ENCODE results near the gene ALDH1L2. TPM values are rescaled to one million over a fixed set of nuclear protein-coding genes. Genes with fewer than 3 reads are reported as not detected.

Gene ALDH1L2
- total RNA-seq, 1 experiment from 2014 or later, result 2.2 TPM

- no peak for TF ChIP-seq CTCF (conservative IDR thresholded peaks at IDR 0.05)
- no peak for TF ChIP-seq EZH2 (IDR thresholded peaks at IDR 0.05; ENCODE audit: low read depth)
- ChIA-PET POLR2A (ENCODE audit: unreplicated experiment) (no interaction called here), CTCF (interaction anchor here (0.6 kb wide), 1 partner anchor 16 kb away, joined by 12 read pairs; no protein-coding TSS in a partner anchor)
- intact Hi-C loops (cut with micrococcal nuclease; ENCODE audit: unreplicated experiment), result no loop called here
- no peak overlapping the region for H2AFZ ChIP-seq
- H3K27me3 ChIP-seq (ENCODE audit: insufficient read depth, low read depth), result no peaks in the 10 kb centered on the region
- H3K9me2 ChIP-seq (ENCODE audit: insufficient read depth), result no peaks in the 10 kb centered on the region
- H3K79me2 ChIP-seq (ENCODE audit: low read depth), result no peaks in the 10 kb centered on the region
- no peaks in the 10 kb centered on the region for H4K20me1 ChIP-seq (ENCODE audit: insufficient read depth)
- no peak overlapping the region for H3K27ac ChIP-seq
- no peaks in the 10 kb centered on the region for H3F3A ChIP-seq (ENCODE audit: insufficient read depth, low read depth)
- H3K36me3 ChIP-seq (ENCODE audit: low read depth), result no peaks in the 10 kb centered on the region
- H3K4me2 ChIP-seq, result no peak overlapping the region
- H3K4me3 ChIP-seq, result no peak overlapping the region
- no peaks in the 10 kb centered on the region for H3K9me3 ChIP-seq (ENCODE audit: insufficient read depth, low read depth)
- DNase-seq, result no peak
- no peaks in the 10 kb centered on the region for H3K4me1 ChIP-seq (replicated peaks; ENCODE audit: insufficient read depth)
- BruUV-seq (replicated peaks), result no TSS peak
Measured at GRCh38 chr12:105076913-105077312, 7.3 kb downstream of the ALDH1L2 start.

GRCh38 chr12:105076098-105076497, 8.2 kb downstream of the ALDH1L2 start:
- Histone ChIP-seq H3K4me1 (replicated peaks; ENCODE audit: insufficient read depth) (no peaks in the 10 kb centered on the region), H3K36me3 (ENCODE audit: low read depth) (no peaks in the 10 kb centered on the region), H3K4me2 (no peak overlapping the region), H3K27ac (no peak overlapping the region), H3K4me3 (no peak overlapping the region), H3F3A (ENCODE audit: insufficient read depth, low read depth) (no peaks in the 10 kb centered on the region), H3K9me2 (ENCODE audit: insufficient read depth) (no peaks in the 10 kb centered on the region), H3K79me2 (ENCODE audit: low read depth) (no peaks in the 10 kb centered on the region), H4K20me1 (ENCODE audit: insufficient read depth) (no peaks in the 10 kb centered on the region), H3K27me3 (ENCODE audit: insufficient read depth, low read depth) (no peaks in the 10 kb centered on the region), H3K9me3 (ENCODE audit: insufficient read depth, low read depth) (no peaks in the 10 kb centered on the region), H2AFZ (no peak overlapping the region)
- ChIA-PET POLR2A (ENCODE audit: unreplicated experiment) (no interaction called here), CTCF (no interaction called here)
- intact Hi-C loops (cut with micrococcal nuclease; ENCODE audit: unreplicated experiment), result no loop called here
- no TSS peak for BruUV-seq (replicated peaks)
- TF ChIP-seq CTCF (conservative IDR thresholded peaks at IDR 0.05) (no peak), EZH2 (IDR thresholded peaks at IDR 0.05; ENCODE audit: low read depth) (no peak)
- no peak for DNase-seq

- H3K4me3 ChIP-seq, result no peak overlapping the region
- no TSS peak for BruUV-seq (replicated peaks)
- no peaks in the 10 kb centered on the region for H3K79me2 ChIP-seq (ENCODE audit: low read depth)
- intact Hi-C loops (cut with micrococcal nuclease; ENCODE audit: unreplicated experiment), result no loop called here
- no peaks in the 10 kb centered on the region for H3K27me3 ChIP-seq (ENCODE audit: insufficient read depth, low read depth)
- CTCF ChIA-PET, result no interaction called here
- H4K20me1 ChIP-seq (ENCODE audit: insufficient read depth), result no peaks in the 10 kb centered on the region
- no peaks in the 10 kb centered on the region for H3K36me3 ChIP-seq (ENCODE audit: low read depth)
- H2AFZ ChIP-seq, result no peak overlapping the region
- DNase-seq, result no peak
- no peaks in the 10 kb centered on the region for H3K4me1 ChIP-seq (replicated peaks; ENCODE audit: insufficient read depth)
- H3F3A ChIP-seq (ENCODE audit: insufficient read depth, low read depth), result no peaks in the 10 kb centered on the region
- H3K9me3 ChIP-seq (ENCODE audit: insufficient read depth, low read depth), result no peaks in the 10 kb centered on the region
- POLR2A ChIA-PET (ENCODE audit: unreplicated experiment), result interaction anchor here (0.7 kb wide), 1 partner anchor 855 kb away, joined by 3 read pairs; no protein-coding TSS in a partner anchor
- no peaks in the 10 kb centered on the region for H3K9me2 ChIP-seq (ENCODE audit: insufficient read depth)
- no peak for TF ChIP-seq EZH2 (IDR thresholded peaks at IDR 0.05; ENCODE audit: low read depth)
- TF ChIP-seq CTCF (conservative IDR thresholded peaks at IDR 0.05), result no peak
- no peak overlapping the region for H3K4me2 ChIP-seq
- H3K27ac ChIP-seq, result no peak overlapping the region
Measured at GRCh38 chr12:105072888-105073488, 11.3 kb downstream of the ALDH1L2 start.
